Activated T-cell treated with anti-CD3 and anti-CD28 coated beads, Interleukin-2, amount 50 U/mL, for 1 hour (primary cell): Measurements from ENCODE around the gene NEDD4L.
"Not testable (repeated sequence)": the region's sequence is repeated elsewhere in the genome, so short reads cannot be mapped to it uniquely, and the experiment has no call there.

ENCODE experiments used
- DNase-seq: peaks from one replicate; pipeline ENCODE4 v3.0.0-alpha.2; 2020

NEDD4L gene

DNA sequence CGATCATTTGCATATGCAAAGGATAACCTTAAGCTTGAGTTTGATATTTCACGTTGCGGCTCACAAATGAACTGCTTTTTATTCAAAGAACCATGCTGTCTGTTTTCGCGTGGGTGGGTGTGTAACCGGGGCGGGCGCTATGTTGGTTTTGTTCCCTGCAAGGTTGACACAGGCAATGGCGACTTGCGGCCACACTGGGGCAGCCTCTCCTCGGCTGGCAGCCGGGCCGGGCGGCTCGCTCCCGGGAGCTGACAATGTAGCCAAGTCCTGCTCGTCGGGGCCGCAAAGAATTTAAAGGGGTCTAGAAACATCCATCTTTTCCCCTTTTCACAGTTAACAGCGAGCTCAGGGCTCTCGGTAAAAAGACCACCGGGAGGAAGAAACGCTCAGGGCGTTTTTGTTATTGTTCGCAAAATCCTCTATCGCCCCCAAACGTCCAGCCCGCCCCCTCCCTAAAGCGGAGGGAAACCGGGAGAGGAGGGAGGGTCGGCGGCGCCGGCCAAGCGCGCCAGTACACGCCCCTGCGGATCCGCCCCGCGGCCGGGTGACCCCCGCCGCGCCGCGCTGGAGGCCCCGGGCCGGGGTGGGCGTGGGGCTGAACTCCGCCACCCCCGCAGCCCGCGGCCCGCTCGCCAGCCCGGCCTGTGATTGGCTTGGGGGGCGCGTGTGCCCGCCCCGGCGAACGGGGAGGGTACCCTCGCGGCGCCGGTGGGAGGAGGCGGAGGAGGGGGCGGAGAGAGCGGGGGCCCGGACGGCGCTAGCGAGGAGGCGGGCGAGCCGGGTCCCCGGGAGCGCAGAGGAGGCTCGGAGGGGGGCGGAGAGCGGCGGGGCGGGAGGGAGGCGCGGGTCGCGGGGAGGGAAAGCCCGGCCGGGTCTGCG is at the start of gene NEDD4L:
Gene NEDD4L (plus strand): TSS at position 736 of the 879 bp plus-strand sequence. CDS start 435 bp downstream, outside the sequence.
- peak; percentile 76 for DNase-seq

DNA sequence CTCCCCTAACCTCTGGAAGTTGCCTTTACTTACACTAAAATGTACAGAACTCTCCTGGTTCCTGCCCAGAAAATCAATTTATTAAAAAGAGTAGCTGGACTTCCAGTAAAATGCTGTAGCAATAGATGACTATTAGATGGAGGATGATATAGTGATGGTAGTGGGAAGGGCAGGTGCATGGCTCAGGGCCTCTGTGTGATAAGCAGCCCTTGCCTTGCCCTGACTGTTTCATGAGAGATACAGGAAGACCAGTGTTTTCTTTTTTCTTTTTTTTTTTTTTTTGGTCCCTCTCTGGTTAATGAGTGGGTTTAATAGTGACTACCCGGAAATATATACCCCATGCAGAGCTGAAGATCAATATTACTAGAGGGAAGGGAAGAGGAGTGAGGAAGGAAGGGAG is 48.7 kb upstream of the NEDD4L start:
- no peak for DNase-seq

- not testable (repeated sequence) for DNase-seq
Observed at GRCh38 chr18:57996894-57997293, 47.1 kb upstream of the NEDD4L start.

GRCh38 chr18:57997820-57998219 is 46.2 kb upstream of the NEDD4L start:
- no peak for DNase-seq

DNA sequence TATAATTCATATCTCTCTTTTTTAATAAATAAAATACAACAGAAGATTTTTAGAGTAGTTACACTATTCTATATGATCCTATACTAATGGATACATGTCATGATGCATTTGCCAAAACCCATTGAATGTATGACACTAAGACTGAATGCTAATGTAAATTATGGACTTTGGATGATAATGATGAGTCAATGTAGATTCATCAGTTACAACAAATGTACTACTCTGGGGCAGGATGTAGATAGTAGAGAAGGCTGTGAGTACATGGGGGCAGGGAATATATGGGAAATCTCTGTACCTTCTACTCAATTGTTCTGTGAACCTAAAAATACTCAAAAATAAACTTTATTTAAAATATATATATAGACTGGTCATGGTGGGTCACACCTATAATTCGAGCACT is 45.6 kb upstream of the NEDD4L start:
- DNase-seq = no peak

DNA sequence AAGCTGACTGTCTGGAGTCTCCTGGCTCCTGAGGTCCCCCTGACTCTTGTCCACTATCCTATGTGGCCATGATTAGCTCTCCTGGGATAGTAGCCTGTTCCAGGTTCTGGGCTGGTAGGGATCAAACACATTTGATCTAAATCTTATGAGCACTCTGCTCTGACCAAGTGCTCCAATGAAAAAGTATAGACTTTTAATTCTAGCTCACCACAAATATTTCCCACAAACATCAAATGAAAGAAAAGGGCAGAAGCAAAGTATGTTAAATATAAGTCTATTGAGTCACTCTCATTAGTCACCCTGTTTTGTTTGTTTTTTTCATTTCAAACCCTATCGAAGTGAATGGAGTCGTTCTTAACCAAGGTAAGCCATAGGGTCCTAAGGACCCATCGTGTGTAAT is 39.7 kb upstream of the NEDD4L start:
- no peak for DNase-seq

- no peak for DNase-seq
Observed at GRCh38 chr18:58005011-58005410, 39.0 kb upstream of the NEDD4L start.

DNA sequence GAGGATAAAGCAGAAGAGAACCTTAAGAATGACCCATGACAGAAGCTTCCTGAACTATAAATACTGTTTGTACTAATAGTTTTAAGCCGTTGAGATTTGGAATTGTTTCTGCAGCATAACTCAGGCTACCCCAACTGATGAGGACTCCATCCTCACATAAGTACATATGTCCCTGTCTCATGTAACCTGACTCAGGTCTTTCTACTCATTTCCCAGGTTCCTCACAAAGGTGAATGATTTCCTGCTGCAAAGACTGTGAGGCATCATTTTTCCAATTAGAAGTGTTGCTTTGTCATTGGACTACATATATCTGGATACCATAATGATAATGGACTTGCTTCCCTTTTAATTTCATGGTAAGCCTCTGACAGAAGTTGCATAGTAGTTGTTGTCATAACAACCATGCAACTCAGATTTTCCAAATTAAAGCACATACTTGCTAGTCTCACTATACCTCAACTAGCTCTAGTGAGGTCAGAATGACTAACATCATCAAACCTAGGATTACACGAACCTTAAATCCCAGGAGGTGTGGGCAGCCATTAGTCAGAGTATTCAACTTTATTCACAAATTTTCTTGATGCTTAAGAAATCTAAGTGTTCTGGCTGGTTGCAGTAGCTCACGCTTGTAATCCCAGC is 38.0 kb upstream of the NEDD4L start:
- no peak for DNase-seq

- no peak for DNase-seq
Observed at GRCh38 chr18:58009166-58009565, 34.9 kb upstream of the NEDD4L start.

DNA sequence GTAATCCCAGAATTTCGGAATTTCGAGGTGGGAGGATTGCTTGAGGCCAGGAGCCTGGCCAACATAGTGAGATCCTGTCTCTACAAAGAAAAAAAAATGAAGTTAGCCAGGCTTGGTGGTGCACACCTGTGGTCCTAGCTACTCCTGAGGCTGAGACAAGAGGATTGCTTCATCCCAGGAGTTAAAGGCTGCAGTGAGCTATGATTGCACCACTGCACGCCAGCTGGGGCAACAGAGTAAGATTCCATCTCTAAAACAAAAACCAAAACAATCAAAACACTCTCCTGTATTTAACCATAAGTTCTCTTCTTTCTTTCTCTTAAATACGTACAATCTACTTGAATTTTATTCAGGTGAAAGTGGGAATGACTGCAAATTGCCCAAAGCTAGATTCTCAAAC is 33.8 kb upstream of the NEDD4L start:
- no peak for DNase-seq

- DNase-seq = no peak
Observed at GRCh38 chr18:58012356-58012755, 31.7 kb upstream of the NEDD4L start.

DNA sequence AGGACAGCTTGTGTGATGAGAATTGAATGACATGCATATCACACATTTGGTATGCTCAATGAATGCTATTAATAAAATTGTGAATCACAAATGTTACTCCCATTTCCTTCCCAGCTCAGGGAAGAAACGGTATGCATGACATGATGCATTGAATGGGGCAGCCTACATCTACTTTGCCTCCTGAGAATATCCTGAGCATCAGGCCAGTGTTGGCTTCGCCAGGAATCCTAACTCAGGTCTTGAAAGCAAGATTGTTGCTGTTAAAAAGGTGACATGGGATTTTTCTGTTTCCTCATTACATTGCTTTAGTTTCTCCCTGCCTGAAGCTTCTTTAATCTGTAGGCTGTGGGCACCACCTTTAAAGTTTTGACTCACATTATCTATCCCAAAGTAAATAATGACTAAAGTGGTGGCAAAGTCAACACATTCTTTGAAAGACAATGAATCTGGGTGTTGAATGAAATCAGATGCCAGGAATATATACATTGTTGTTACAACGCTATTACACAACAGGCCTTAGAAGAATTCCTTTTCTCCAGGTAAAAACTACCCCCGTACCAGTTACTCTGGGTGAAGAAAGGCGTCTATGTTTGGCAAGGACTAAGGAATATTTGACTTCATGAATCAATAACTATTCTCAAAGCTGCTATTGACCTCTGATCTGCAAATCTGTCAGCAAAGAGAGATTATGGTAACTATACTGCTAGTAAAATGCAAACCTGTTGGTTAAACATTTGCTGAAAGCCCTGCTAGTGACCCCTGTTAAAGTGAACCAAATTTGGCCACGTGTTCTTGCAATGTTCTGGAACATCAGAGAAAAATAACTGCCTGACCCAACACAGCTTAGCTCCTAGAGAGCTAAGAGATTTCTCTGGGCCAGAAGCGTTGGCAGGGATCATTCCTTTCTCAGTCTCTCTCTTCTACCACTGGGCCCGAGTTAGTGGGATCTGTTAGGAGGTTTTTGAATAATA is 30.5 kb upstream of the NEDD4L start:
- DNase-seq = no peak

DNA sequence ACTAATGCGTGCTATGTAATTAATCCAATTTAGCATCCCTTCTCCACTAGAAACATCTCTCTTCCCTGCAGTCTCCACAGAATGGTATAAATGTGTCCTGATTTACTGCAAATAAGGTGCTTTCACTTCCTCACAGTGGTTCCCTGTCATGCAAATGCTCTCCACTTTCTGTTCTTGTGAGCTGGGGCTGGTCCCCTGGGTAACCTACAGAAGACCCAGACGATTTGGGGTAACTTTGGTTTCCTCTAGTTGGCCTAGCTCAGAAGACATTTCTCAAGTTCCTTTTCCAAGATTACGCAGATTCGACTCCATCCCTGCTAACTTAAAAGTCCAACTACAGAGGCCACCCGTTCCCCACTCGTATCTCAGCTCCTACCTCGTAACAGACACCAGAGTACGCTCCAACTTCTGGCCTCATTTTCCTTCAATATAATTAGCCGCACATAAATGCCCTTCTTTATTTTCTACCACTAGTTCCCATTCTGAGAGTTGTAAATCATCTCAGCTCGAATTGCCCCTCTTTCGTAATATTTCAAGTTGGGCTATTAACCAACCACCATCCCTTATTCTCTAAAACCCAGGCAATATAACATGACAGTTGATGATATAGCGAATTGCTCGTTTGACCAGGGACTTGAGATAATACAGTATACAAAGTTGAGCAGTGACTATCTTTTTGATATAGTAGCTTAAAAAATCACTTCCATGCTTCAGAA is 28.8 kb upstream of the NEDD4L start:
- DNase-seq = no peak

GRCh38 chr18:58017267-58017666 is 26.8 kb upstream of the NEDD4L start:
- DNase-seq = no peak

GRCh38 chr18:58020567-58021107 is 23.4 kb upstream of the NEDD4L start:
- no peak for DNase-seq

DNA sequence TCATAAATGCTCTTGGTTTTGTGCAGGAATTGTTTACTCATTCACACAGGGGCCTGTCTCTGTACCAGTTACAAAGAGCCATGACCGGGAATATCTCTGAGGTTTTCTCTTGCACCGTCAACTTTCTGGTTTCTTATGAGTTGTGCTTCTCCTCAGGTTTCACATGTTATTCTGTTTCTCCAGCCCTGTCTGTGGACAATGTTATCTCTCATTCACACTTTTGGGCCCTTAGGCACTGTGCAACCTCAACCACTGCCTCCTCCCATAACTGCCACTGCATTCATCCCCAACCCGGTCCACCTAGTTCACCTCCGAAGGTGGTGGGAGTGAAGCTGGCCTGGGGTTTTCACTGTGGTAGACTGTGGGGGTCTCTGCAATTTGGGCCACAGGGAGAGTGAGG is 22.5 kb upstream of the NEDD4L start:
- DNase-seq = no peak

GRCh38 chr18:58023108-58023507 is 20.9 kb upstream of the NEDD4L start:
- DNase-seq = no peak

GRCh38 chr18:58024139-58024538 is 19.9 kb upstream of the NEDD4L start:
- DNase-seq = no peak

- DNase-seq = no peak
Observed at GRCh38 chr18:58025205-58025604, 18.8 kb upstream of the NEDD4L start.

DNA sequence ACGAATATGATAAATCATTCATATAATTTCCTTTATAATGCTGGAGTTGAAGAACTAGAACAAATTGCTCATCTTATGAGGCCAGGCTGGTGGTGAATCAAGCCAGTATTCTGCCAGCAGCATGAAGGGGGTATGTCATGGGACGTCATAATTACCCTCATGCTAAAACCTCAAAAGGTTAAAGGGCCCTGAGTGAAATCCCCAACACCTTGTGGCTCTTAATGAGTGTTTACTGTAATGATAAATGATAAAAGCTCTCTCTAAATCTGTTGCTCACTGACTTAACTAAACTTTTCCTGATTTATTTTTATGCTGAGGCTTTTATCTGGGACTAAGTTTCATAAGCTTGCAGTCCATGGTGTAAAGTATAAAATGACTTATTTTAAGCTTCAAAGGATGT is 18.3 kb upstream of the NEDD4L start:
- DNase-seq = no peak

DNA sequence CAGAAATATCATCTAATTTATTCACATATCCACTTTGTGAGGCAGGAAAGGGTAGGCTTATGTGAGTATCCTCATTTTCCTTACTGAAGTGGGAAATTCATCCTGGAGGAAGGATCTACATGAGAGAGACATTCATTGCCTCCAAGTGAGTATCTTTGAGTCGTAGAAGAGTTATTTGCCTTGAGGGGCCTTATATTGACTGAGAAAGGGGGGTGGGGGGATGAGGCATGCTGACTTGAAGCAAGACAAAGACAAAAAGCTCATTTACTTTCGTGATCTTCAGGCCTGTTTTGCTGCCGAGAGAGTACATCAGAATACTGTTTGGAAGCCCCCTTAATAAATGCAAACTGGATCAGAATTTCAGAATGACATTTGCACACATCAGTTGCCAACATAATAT is 17.6 kb upstream of the NEDD4L start:
- no peak for DNase-seq

DNA sequence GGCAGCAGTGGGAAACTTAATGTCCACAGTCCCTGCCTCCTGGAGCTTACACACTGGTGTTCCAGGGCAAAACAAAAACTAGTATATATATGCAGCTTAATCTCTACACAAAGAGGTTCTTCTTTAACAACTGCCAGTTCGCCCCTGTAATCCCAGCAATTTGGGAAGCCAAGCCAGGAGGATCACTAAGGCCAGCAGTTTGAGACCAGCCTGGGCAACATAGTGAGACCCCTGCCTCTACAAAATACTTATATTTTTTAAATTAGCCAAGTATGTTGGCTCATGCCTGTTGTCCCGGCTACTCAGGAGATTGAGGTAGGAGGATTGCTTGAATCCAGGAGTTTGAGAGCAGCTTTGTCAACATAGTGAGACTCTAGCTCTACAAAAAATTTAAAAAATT is 17.2 kb upstream of the NEDD4L start:
- DNase-seq = no peak
